Subcutaneous adipose tissue (tissue), 4 donors: ENCODE measurements around the gene FARP2. TPM values are rescaled to one million over a fixed set of nuclear protein-coding genes. Genes with fewer than 3 reads are reported as not detected.

Source experiments
- total RNA-seq, 4 donors: library from RNA; depleted of rRNA; stranded (reverse); fragments of >200 nt; gene quantifications; one replicate each; pipeline ENCODE4 v1.1.0, GENCODE V29; 2016
- TF ChIP-seq, protein P1 (sequence below): fragments of 450-650 bp; IDR thresholded peaks from one replicate; pipeline ENCODE4 v1.5.1; 2016; ENCODE audit warnings: low read depth, mild to moderate bottlenecking, control low read depth, antibody characterized with exemption, moderate library complexity

FARP2 gene
- total RNA-seq, 4 donors from 2014 or later, result 27.4 to 49.1 (median 35.0) TPM

DNA sequence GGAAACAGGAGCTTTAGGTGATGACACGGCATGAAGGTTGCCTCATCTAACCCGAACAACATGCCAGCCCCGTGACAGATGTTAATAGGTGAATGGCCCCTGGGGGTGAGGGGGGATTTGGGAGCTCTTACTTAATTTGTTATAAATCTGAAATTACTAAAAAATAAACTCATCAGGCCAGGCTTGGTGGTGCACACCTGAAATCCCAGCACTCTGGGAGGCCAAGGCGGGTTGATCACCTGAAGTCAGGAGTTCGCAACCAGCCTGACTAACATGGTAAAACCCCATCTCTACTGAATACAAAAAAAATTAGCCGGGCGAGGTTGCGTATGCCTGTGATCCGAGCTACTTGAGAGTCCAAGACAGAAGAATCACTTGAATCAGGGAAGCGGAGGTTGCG is 146.2 kb downstream of the FARP2 start:
- TF ChIP-seq, protein P1, sequence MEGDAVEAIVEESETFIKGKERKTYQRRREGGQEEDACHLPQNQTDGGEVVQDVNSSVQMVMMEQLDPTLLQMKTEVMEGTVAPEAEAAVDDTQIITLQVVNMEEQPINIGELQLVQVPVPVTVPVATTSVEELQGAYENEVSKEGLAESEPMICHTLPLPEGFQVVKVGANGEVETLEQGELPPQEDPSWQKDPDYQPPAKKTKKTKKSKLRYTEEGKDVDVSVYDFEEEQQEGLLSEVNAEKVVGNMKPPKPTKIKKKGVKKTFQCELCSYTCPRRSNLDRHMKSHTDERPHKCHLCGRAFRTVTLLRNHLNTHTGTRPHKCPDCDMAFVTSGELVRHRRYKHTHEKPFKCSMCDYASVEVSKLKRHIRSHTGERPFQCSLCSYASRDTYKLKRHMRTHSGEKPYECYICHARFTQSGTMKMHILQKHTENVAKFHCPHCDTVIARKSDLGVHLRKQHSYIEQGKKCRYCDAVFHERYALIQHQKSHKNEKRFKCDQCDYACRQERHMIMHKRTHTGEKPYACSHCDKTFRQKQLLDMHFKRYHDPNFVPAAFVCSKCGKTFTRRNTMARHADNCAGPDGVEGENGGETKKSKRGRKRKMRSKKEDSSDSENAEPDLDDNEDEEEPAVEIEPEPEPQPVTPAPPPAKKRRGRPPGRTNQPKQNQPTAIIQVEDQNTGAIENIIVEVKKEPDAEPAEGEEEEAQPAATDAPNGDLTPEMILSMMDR, result no peak

DNA sequence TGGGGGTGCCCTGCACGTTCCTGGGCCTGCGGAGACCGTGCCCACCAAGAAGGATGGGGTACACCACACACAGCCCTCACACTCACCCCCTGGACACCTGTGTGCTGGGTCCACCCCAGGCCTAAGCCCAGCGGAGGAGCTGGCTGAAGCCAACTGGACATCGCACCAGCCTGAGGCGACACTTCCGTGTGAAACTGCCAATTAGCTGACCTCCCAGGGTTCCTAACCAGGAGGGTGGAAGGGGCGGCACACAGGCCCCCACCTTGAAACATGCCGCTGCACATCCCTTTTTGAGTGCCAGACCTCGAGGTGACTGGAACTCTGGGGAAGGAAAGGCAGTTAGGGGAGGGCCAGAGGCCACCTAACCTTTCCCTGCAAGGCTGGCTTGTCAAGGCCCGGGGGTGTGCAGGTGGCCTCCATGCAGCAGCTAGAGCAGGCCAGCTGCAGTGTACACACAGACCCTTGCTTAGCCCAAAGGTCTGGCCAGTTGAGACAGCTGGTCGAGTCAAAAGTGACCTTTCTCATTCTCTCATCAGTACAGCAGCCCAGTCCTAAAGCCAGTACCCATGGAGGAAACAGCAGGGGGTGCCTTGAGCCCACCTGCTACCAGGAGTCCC is 147.8 kb downstream of the FARP2 start:
- TF ChIP-seq, protein P1, result no peak

DNA sequence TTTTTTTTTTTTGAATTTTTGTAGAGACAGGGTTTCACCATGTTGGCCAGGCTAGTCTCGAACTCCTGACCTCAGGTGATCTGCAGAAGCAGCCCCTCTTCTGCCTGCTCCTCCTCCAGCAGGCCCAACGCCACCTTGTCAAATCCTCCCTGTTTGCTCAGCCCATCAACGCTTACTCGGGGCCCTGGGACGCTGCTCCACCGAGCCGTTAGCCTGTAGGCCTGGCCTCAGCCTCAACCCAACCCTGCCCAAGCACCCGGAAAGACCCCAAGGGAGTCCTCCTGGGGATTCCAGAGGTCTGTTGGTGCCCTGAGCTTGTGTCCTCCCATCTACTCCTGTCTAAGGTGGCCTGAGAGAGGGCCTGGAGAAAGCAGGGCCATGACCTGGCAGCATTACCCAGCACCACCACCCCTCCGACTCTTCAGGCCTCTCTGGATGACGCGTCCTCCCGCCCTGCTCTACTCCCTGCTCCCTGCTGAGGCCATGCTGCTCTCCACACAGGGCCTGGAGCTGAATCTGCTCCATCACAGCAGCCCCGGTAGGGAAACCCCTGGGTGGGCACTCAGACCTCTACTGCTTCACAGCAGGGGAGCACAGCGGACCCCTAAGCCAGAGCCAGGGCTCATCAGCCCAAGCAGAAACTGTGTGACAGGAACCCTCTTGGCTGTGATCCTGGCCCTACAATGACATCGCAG is 149.1 kb downstream of the FARP2 start:
- TF ChIP-seq, protein P1, result no peak

DNA sequence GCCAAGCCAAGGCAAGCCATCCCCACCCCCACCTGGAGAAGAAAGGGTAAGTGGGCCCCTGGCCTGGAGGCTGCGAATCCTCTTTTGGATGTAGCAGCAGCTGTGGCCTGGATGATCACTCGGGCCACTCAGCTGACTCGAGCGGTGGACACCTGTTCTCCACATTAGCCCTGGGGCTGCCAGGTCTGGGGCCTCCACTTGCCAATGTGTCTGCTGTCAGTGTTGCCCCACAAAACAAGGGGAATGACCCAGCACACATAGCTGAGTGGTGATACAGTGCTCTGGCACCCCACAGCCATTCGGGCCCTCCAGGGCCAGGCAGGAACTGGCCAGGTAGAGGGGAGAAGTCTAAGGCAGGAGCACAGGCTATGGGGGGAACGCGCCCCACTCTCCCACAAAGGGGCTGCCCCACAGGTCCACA is 149.7 kb downstream of the FARP2 start:
- TF ChIP-seq, protein P1, result no peak

DNA sequence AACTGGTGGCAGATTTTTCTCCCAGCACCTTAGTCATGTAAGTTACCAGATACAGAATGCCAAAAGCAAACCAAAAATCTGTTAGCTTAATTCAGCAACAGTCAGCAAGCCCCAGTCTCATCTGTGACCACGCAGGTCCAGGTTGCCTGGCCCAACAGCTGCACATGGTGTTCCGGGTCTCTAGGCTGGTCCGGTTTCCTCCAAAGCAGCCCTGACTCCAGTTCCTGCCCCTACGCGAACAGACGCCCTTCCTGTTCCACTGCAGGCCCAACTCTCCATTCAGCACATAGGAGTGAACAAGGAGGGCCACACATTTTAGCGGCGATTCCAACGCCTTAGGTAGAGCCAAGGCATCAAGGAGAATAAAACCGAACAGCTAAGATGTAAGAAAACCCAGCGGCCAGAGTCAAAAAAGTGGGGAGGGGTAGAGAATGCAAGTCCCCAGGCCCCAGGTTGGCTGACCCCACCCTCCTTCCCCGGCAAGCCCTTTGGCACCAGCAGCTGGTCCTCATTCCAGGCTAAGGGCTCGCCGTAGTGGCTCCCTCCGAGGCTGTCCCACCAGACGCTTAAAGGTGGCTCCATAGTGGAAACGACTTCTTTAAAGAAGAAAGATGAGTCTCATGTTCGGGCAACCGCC is 150.8 kb downstream of the FARP2 start:
- TF ChIP-seq, protein P1, result no peak

DNA sequence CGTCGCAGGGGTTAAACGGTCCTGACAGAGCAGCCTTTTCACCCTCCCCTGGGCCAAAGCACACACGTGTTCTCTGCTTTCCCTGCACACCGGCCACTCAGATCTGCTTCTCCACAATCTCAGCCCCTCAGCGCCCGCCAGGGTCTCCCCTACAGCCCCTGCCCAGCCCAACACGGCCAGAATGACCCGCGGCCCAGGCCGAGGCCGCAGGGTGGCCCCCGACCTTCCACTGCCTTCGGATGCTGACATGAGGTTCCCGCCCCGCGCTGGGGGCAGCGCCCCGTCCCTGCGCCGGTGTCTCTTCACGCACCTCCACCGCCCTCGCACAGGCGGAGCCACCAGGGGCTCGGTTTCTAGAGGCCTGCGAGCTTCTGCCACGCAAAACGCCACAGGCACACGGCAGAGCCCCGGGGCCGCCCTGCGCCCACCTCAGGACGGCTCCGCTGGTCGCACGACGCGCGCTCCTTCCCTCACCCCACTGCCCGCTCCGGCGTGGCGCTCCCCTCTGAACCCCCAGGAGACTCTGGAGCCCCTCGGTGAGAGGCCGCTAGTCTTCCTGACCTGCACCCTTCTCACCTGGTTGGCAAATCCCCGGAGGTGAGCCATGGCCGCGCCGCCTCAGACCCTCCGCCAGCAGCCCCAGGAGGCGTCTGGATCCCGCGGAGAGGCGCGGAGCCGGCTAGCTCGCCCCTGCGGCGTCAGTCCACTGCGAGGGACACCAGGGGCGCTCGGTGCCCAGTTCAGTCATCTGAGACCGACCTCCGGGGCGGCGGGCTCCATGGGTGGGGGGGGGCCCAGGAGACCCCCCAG is 151.6 kb downstream of the FARP2 start:
- TF ChIP-seq, protein P1, result no peak
